ENCODE data around the gene ROM1. TPM values are rescaled to one million over a fixed set of nuclear protein-coding genes. Genes with fewer than 3 reads are reported as not detected.

Gene ROM1
- total RNA-seq, 1 experiment from 2014 or later: 2.7 TPM

- peak; percentile 57 for TF ChIP-seq TCF7L2 (IDR thresholded peaks at IDR 0.05; ENCODE audit: borderline replicate concordance, extremely low read depth, insufficient read depth, insufficient read length)
- TF ChIP-seq POLR2AphosphoS5 (IDR thresholded peaks at IDR 0.05; ENCODE audit: low read depth, low read length): peak; percentile 97
Measured at GRCh38 chr11:62591448-62592145, 21.5 kb upstream of the ROM1 start, which contains the start of gene TUT1 (continued).

GRCh38 chr11:62592146-62592815 lies 20.8 kb upstream of the ROM1 start:
- Histone ChIP-seq H2AFZ (ENCODE audit: low read depth, low read length, poor library complexity, severe bottlenecking) (no peak overlapping the region), H3K9me2 (ENCODE audit: insufficient read depth) (no peaks in the 10 kb centered on the region), H3K27ac (ENCODE audit: low read depth, low read length) (peak overlapping the region; percentile 74), H3K4me1 (ENCODE audit: control insufficient read depth in 1 of 2, insufficient read depth in 2 of 2, low read length in 2 of 2) (peaks cover 21 to 36% of the 10 kb centered on the region in 2 experiments), H3K79me2 (ENCODE audit: insufficient read depth, low read length) (peaks cover 60% of the 10 kb centered on the region), H3K9me3 (ENCODE audit: control insufficient read depth in 1 of 2, insufficient read depth in 1 of 2, low read depth in 1 of 2, low read length in 2 of 2) (no peaks in the 10 kb centered on the region), H3K4me3 (replicated peaks in 1 of 2; ENCODE audit: low read depth in 1 of 2, low read length in 2 of 2) (peak overlapping the region; percentile 53 to 78), H3K4me2 (ENCODE audit: low read length) (peak overlapping the region; percentile 86), H4K20me1 (ENCODE audit: insufficient read depth) (no peaks in the 10 kb centered on the region), H3K9ac (ENCODE audit: low read length) (peak overlapping the region; percentile 88), H3K36me3 (ENCODE audit: control insufficient read depth in 1 of 2, insufficient read depth in 2 of 2, low read length in 2 of 2) (peaks cover 41 to 53% of the 10 kb centered on the region in 2 experiments), H3K27me3 (ENCODE audit: insufficient read depth, low read length) (no peaks in the 10 kb centered on the region)
- BruUV-seq (replicated peaks): TSS peak; percentile 100
- CTCF ChIA-PET: interaction anchor here (0.8 to 2.9 kb wide), 15 partner anchors 8 to 199 kb away, joined by 3 to 20 read pairs (median 4); partner anchors contain the start of genes B3GAT3, C11orf98, CSKMT and EEF1G
- POLR2A ChIA-PET: interaction anchor here (0.8 to 3.6 kb wide), 29 partner anchors 10 to 264 kb away, joined by 3 to 52 read pairs (median 5); partner anchors contain the start of genes B3GAT3, C11orf98, CSKMT and EEF1G
- intact Hi-C loops (cut with micrococcal nuclease): loop anchor here (5.0 kb wide), 2 partner anchors 60 to 80 kb away; partner anchors contain the start of genes INTS5, LBHD1 and UQCC3
- DNase-seq (ENCODE audit: low read depth, low spot score) (no peak), ATAC-seq (no peak)
- RAD21 ChIA-PET (ENCODE audit: low non-redundant PET in 1 of 2, low total read pairs in 2 of 2, uncharacterized antibody in 2 of 2, unreplicated experiment in 2 of 2): interaction anchor here (0.5 to 1.3 kb wide), 3 partner anchors 7 to 19 kb away, joined by 4 to 5 read pairs (median 4); partner anchors contain the start of gene MTA2 (in 1 of the 2)
- TF ChIP-seq CBX3 (IDR thresholded peaks at IDR 0.05; ENCODE audit: low read depth) (no peak), SP1 (IDR thresholded peaks at IDR 0.05; ENCODE audit: low read depth) (no peak), POLR2A (IDR thresholded peaks at IDR 0.05; ENCODE audit: borderline replicate concordance, extremely low read depth, insufficient read depth, insufficient read length) (no peak), CTCF (IDR thresholded peaks at IDR 0.05 in 2 of 3, conservative IDR thresholded peaks at IDR 0.05 in 1 of 3; ENCODE audit: borderline replicate concordance in 1 of 3, insufficient read depth in 1 of 3, low read depth in 2 of 3, low read length in 2 of 3) (no peak), MAX (IDR thresholded peaks at IDR 0.05) (no peak), EZH2 (IDR thresholded peaks at IDR 0.05) (no peak), SRF (IDR thresholded peaks at IDR 0.05; ENCODE audit: low read depth) (no peak), RAD21 (IDR thresholded peaks at IDR 0.05; ENCODE audit: low read depth) (no peak), JUND (IDR thresholded peaks at IDR 0.05) (no peak), POLR2AphosphoS5 (IDR thresholded peaks at IDR 0.05; ENCODE audit: low read depth, low read length) (no peak; the same call in 1 of the 2 replicates), CEBPB (IDR thresholded peaks at IDR 0.05; ENCODE audit: low read depth) (no peak), TCF7L2 (IDR thresholded peaks at IDR 0.05; ENCODE audit: borderline replicate concordance, extremely low read depth, insufficient read depth, insufficient read length) (no peak), REST (IDR thresholded peaks at IDR 0.05; ENCODE audit: low read depth) (no peak), ELF1 (IDR thresholded peaks at IDR 0.05; ENCODE audit: borderline replicate concordance, low read depth) (no peak), EGR1 (IDR thresholded peaks at IDR 0.05; ENCODE audit: low read depth) (no peak)
